Keratinocyte (primary cell): Measurements from ENCODE around the gene SZT2. TPM values are rescaled to one million over a fixed set of nuclear protein-coding genes. Genes with fewer than 3 reads are reported as not detected.
A peak's percentile ranks its signal among the peaks of the same experiment; 100 is the strongest.

Experiments
- DNase-seq: peaks from one replicate; pipeline ENCODE4 v3.0.0-alpha.2; 2011; ENCODE audit warnings: low read depth, missing footprints, low spot score
- FAIRE-seq: peaks from 2 replicates; lab custom pipeline; 2011; peaks lifted over from hg19 to GRCh38; lab: Jason Lieb, UNC
- H2AFZ ChIP-seq: 2 replicates; pipeline ENCODE4 v1.6.0; 2012; ENCODE audit warnings: low read length, control low read depth, inconsistent platforms; ENCODE audit not compliant: control insufficient read depth
- H3K27ac ChIP-seq: 2 replicates; pipeline ENCODE4 v1.5.1; 2011; ENCODE audit warnings: low read length; ENCODE audit not compliant: control insufficient read depth, insufficient read depth
- H3K27me3 ChIP-seq: 3 replicates; pipeline ENCODE4 v1.6.0; 2011; ENCODE audit warnings: low read length; ENCODE audit not compliant: control insufficient read depth, insufficient read depth; ENCODE audit errors: extremely low read depth
- H3K36me3 ChIP-seq, 2 experiments: 2 replicates in 1 of 2; 3 replicates in 1 of 2; pipeline ENCODE4 v1.5.1; 2011; ENCODE audit warnings: low read length in 2 of 2, mild to moderate bottlenecking in 1 of 2; ENCODE audit not compliant: control insufficient read depth in 2 of 2, insufficient read depth in 2 of 2; ENCODE audit errors: extremely low read depth in 1 of 2
- H3K4me1 ChIP-seq: 3 replicates; pipeline ENCODE4 v1.5.1; 2011; ENCODE audit warnings: low read length; ENCODE audit not compliant: control insufficient read depth, insufficient read depth; ENCODE audit errors: extremely low read depth
- H3K4me2 ChIP-seq: 3 replicates; pipeline ENCODE4 v1.6.0; 2011; ENCODE audit warnings: low read depth, low read length; ENCODE audit not compliant: control insufficient read depth, insufficient read depth; ENCODE audit errors: extremely low read depth
- H3K4me3 ChIP-seq, 3 experiments: fragments of 200-600 bp in 1 of 3; sonication (generic) in 1 of 3; 2 replicates in 2 of 3; 3 replicates in 1 of 3; pipeline ENCODE4 v1.5.1; 2011 to 2016; ENCODE audit warnings: low read length in 3 of 3, mild to moderate bottlenecking in 3 of 3, control low read depth in 2 of 3, inconsistent platforms in 1 of 3, low read depth in 1 of 3, mixed read lengths in 1 of 3, mixed run types in 1 of 3, moderate library complexity in 1 of 3; ENCODE audit not compliant: control insufficient read depth in 2 of 3, insufficient read depth in 2 of 3; ENCODE audit errors: extremely low read depth in 1 of 3
- H3K79me2 ChIP-seq: 2 replicates; pipeline ENCODE4 v1.6.0; 2012; ENCODE audit warnings: low read length; ENCODE audit not compliant: control insufficient read depth, insufficient read depth
- H3K9ac ChIP-seq: 3 replicates; pipeline ENCODE4 v1.6.0; 2011; ENCODE audit warnings: low read length; ENCODE audit not compliant: control insufficient read depth, insufficient read depth; ENCODE audit errors: extremely low read depth
- H3K9me1 ChIP-seq: 3 replicates; pipeline ENCODE4 v1.6.0; 2011; ENCODE audit warnings: low read length; ENCODE audit not compliant: control insufficient read depth, insufficient read depth; ENCODE audit errors: extremely low read depth
- H3K9me3 ChIP-seq: 2 replicates; pipeline ENCODE4 v1.5.1; 2012; ENCODE audit warnings: low read depth, low read length; ENCODE audit not compliant: control insufficient read depth
- H4K20me1 ChIP-seq: 3 replicates; pipeline ENCODE4 v1.6.0; 2011; ENCODE audit warnings: low read length; ENCODE audit not compliant: control insufficient read depth, insufficient read depth; ENCODE audit errors: extremely low read depth
- CTCF ChIP-seq, 3 experiments: IDR thresholded peaks in 1 of 3; conservative IDR thresholded peaks in 1 of 3; optimal IDR thresholded peaks in 1 of 3; 2 replicates in 2 of 3; 3 replicates in 1 of 3; pipeline versions ENCODE3 to v1.5.1; 2011; ENCODE audit warnings: low read length in 3 of 3, mild to moderate bottlenecking in 3 of 3, moderate library complexity in 2 of 3, control low read depth in 1 of 3, inconsistent platforms in 1 of 3; ENCODE audit not compliant: insufficient read depth in 2 of 3; ENCODE audit errors: extremely low read depth in 1 of 3
- EZH2 ChIP-seq: IDR thresholded peaks from one replicate; pipeline ENCODE4 v1.6.1; 2012; ENCODE audit warnings: inconsistent platforms, mild to moderate bottlenecking, low read length, moderate library complexity
- dilution Hi-C: fragments of 300-500 bp; cut with MboI; formaldehyde crosslinking; loops from one replicate; pipeline ENCODE4 v1.7.0; 2020; ENCODE audit warnings: low sequenced_read_pairs; ENCODE audit not compliant: extremely low pct_ligation_motif_present
- polyA plus RNA-seq, 5 experiments: library from polyadenylated mRNA; depleted of rRNA in 3 of 5; stranded (reverse) in 3 of 5; stranded (forward) in 1 of 5; unstranded in 1 of 5; fragments of >200 nt; gene quantifications; 1 replicate in 1 of 5; 2 replicates in 3 of 5; 3 replicates in 1 of 5; pipeline versions ENCODE4 v1.2.1 to v1.2.3, GENCODE V29; 2011 to 2012; ENCODE audit warnings: missing spikeins in 2 of 5, low read depth in 1 of 5, low replicate concordance in 1 of 5

Gene SZT2
- polyA plus RNA-seq, 1 donor (not counting 4 experiments of a cell fraction or from before 2014, with no cell fraction given) = 6.1 TPM

DNA sequence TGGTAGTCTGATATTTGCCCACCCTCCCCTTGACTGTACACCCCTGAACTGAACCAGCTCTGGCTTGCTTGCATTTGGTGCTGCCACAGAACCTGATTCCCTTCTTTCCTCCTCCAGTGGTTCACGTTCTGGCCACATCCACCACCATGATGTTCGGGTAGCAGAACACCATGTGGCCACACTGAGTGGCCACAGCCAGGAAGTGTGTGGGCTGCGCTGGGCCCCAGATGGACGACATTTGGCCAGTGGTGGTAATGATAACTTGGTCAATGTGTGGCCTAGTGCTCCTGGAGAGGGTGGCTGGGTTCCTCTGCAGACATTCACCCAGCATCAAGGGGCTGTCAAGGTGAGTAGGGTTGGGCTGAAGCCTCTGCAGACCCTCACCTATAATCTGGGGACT, 29.1 kb upstream of the SZT2 start:
- FAIRE-seq (no peak), DNase-seq (no peak)
- H4K20me1 ChIP-seq = peaks cover 3% of the 10 kb centered on the region
- peak overlapping the region in 1 of 3 experiments; percentile 67 for H3K4me3 ChIP-seq
- peak overlapping the region; percentile 68 for H3K9ac ChIP-seq
- peaks cover 61% of the 10 kb centered on the region for H3K79me2 ChIP-seq
- H3K27ac ChIP-seq = no peak overlapping the region
- no peaks in the 10 kb centered on the region for H3K9me1 ChIP-seq
- TF ChIP-seq EZH2 (no peak), CTCF (optimal IDR thresholded peaks at IDR 0.05 in 1 of 3, IDR thresholded peaks at IDR 0.05 in 1 of 3, conservative IDR thresholded peaks at IDR 0.05 in 1 of 3; ENCODE audit: extremely low read depth in 1 of 3, insufficient read depth in 2 of 3, low read length in 3 of 3) (no peak)
- H2AFZ ChIP-seq = no peak overlapping the region
- H3K4me1 ChIP-seq = peaks cover 33% of the 10 kb centered on the region
- H3K4me2 ChIP-seq = peak overlapping the region; percentile 84
- H3K27me3 ChIP-seq = no peaks in the 10 kb centered on the region
- no peaks in the 10 kb centered on the region for H3K9me3 ChIP-seq
- dilution Hi-C loops = no loop called here
- H3K36me3 ChIP-seq = peaks cover 20 to 37% of the 10 kb centered on the region in 2 experiments

- H3K4me2 ChIP-seq = no peak overlapping the region
- DNase-seq (no peak), FAIRE-seq (no peak)
- no peaks in the 10 kb centered on the region for H3K9me3 ChIP-seq
- peaks cover 3% of the 10 kb centered on the region for H4K20me1 ChIP-seq
- TF ChIP-seq CTCF (optimal IDR thresholded peaks at IDR 0.05 in 1 of 3, IDR thresholded peaks at IDR 0.05 in 1 of 3, conservative IDR thresholded peaks at IDR 0.05 in 1 of 3; ENCODE audit: extremely low read depth in 1 of 3, insufficient read depth in 2 of 3, low read length in 3 of 3) (no peak), EZH2 (no peak)
- no peak overlapping the region for H3K9ac ChIP-seq
- H3K79me2 ChIP-seq = peaks cover 79% of the 10 kb centered on the region
- H3K27me3 ChIP-seq = no peaks in the 10 kb centered on the region
- H3K4me1 ChIP-seq = peaks cover 41% of the 10 kb centered on the region
- H3K9me1 ChIP-seq = no peaks in the 10 kb centered on the region
- H2AFZ ChIP-seq = no peak overlapping the region
- dilution Hi-C loops = no loop called here
- H3K27ac ChIP-seq = no peak overlapping the region
- peaks cover 20 to 39% of the 10 kb centered on the region in 2 experiments for H3K36me3 ChIP-seq
- no peak overlapping the region for H3K4me3 ChIP-seq
These were observed 26.3 kb upstream of the SZT2 start for GRCh38 chr1:43363283-43363934.
